ENCODE measurements around the gene NIT1. TPM values are rescaled to one million over a fixed set of nuclear protein-coding genes. Genes with fewer than 3 reads are reported as not detected.

NIT1 gene
- total and polyA plus RNA-seq, 2 donors (not counting 1 experiment from before 2014, with no cell fraction given) = 53.5 to 61.0 TPM

DNA sequence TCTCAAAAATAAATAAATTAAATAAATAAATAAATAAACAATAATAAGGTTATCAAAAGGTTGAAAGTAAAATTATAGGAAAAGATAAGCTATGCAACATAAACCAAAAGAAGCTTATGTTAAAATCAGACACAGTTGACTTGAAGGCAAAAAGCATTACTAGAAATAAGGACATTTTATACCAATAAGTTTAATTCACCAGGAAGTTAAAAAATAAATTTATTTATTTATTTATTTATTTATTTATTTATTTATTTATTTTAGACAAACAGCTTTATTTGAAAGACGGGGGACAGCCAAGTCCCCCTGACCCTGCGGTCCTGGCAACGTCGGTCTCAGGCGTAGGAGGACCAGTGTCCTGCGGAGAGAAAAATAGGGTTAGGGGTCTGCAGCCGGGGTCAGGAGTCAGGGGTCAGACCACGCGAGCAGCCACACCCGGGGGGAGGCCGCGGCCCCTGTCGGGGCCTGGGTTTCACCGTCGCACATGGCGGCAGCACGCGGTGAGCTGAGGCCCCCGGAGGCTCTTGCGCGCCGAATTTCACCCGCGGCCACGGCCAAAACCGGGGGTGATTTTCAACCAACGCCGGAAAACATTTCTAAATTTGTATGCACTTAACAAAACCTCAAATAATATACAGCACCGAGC, 23.0 kb downstream of the NIT1 start:
- Mint-ChIP-seq H3K9me3 (ENCODE audit: insufficient read depth) (no peaks in the 10 kb centered on the region), H3K4me3 (no peak overlapping the region)
- 98% methylated on average over 26 of the region's 29 CpGs for WGBS (ENCODE audit: insufficient coverage)

More for the DNA sequence above, 23.0 kb downstream of the NIT1 start:
- DNase-seq = no peak
- Mint-ChIP-seq H3K27ac (no peak overlapping the region), H3K27me3 (no peaks in the 10 kb centered on the region), H3K4me1 (peaks cover 6% of the 10 kb centered on the region)
- Histone ChIP-seq H3K79me2 (ENCODE audit: control insufficient read depth, insufficient read depth, low read length) (peaks cover 7% of the 10 kb centered on the region), H2AFZ (ENCODE audit: insufficient read depth, low read depth, low read length, poor library complexity, severe bottlenecking) (no peak overlapping the region), H3K4me2 (replicated peaks; ENCODE audit: low read depth, low read length, poor library complexity, severe bottlenecking) (no peak overlapping the region), H3K27me3 (replicated peaks in 1 of 4; ENCODE audit: control extremely low read depth in 1 of 4, control insufficient read depth in 3 of 4, insufficient read depth in 4 of 4, low read length in 3 of 4) (no peaks in the 10 kb centered on the region), H3K27ac (ENCODE audit: low read length in 2 of 2) (no peak overlapping the region), H4K20me1 (ENCODE audit: control insufficient read depth, insufficient read depth, low read length, poor library complexity, severe bottlenecking) (no peaks in the 10 kb centered on the region), H3K4me3 (ENCODE audit: control extremely low read depth in 1 of 5, extremely low read depth in 1 of 5, insufficient read depth in 1 of 5, low read depth in 2 of 5, low read length in 4 of 5) (no peak overlapping the region), H3K36me3 (replicated peaks in 1 of 2; ENCODE audit: control extremely low read depth in 1 of 2, control insufficient read depth in 1 of 2, extremely low read depth in 1 of 2, insufficient read depth in 2 of 2, low read length in 1 of 2) (no peaks in the 10 kb centered on the region), H3K9me3 (ENCODE audit: control extremely low read depth in 1 of 3, control insufficient read depth in 2 of 3, insufficient read depth in 1 of 3, low read length in 2 of 3) (no peaks in the 10 kb centered on the region), H3K9ac (ENCODE audit: low read length) (no peak overlapping the region), H3K4me1 (ENCODE audit: control insufficient read depth in 2 of 2, insufficient read depth in 2 of 2, low read length in 2 of 2) (no peaks in the 10 kb centered on the region)
- ATAC-seq (ENCODE audit: low read depth) = no peak
- intact Hi-C loops (cut with micrococcal nuclease) = no loop called here
- TF ChIP-seq EZH2 (IDR thresholded peaks at IDR 0.05; ENCODE audit: borderline replicate concordance, insufficient read depth, low read depth, low read length, poor library complexity, severe bottlenecking) = no peak
- no peak for TF ChIP-seq CTCF (IDR thresholded peaks at IDR 0.05)
- CTCF ChIA-PET = interaction anchor here (0.6 to 10.0 kb wide), 15 partner anchors 8 to 458 kb away, joined by 3 to 82 read pairs (median 3); partner anchors contain the start of genes ARHGAP30, F11R and USF1
- POLR2A ChIA-PET = interaction anchor here (0.6 to 0.7 kb wide), 2 partner anchors 69 to 896 kb away, joined by 3 to 6 read pairs; no protein-coding TSS in a partner anchor
